ENCODE data around the gene SMAD4. TPM values are rescaled to one million over a fixed set of nuclear protein-coding genes. Genes with fewer than 3 reads are reported as not detected.

SMAD4 gene
- total RNA-seq, 1 experiment from 2014 or later, result 105 TPM

GRCh38 chr18:51054764-51055163 is 24.8 kb downstream of the SMAD4 start:
- TF ChIP-seq CBFB (CRISPR knock-in tag; IDR thresholded peaks at IDR 0.05; ENCODE audit: low read depth) (no peak), ERG (CRISPR knock-in tag; IDR thresholded peaks at IDR 0.05) (no peak), GTF2I (CRISPR knock-in tag; conservative IDR thresholded peaks at IDR 0.05) (no peak), E2F5 (CRISPR knock-in tag; IDR thresholded peaks at IDR 0.05) (no peak), ATF6 (CRISPR knock-in tag; IDR thresholded peaks at IDR 0.05) (no peak), ZMAT4 (CRISPR knock-in tag; IDR thresholded peaks at IDR 0.05) (no peak), MXD4 (CRISPR knock-in tag; IDR thresholded peaks at IDR 0.05; ENCODE audit: borderline replicate concordance) (no peak), ZNF423 (CRISPR knock-in tag; IDR thresholded peaks at IDR 0.05) (no peak), NR3C1 (CRISPR knock-in tag; conservative IDR thresholded peaks at IDR 0.05; ENCODE audit: low read depth) (no peak), AR (CRISPR knock-in tag; IDR thresholded peaks at IDR 0.05) (no peak), IRF2 (CRISPR knock-in tag; IDR thresholded peaks at IDR 0.05; ENCODE audit: borderline replicate concordance, low read depth) (no peak), USF2 (CRISPR knock-in tag; IDR thresholded peaks at IDR 0.05) (no peak), ETV6 (CRISPR knock-in tag; IDR thresholded peaks at IDR 0.05) (no peak), MLX (CRISPR knock-in tag; IDR thresholded peaks at IDR 0.05) (no peak), ZNF416 (CRISPR knock-in tag; IDR thresholded peaks at IDR 0.05) (no peak), GRHL2 (CRISPR knock-in tag; IDR thresholded peaks at IDR 0.05; ENCODE audit: insufficient replicate concordance, severe bottlenecking) (no peak), KAT7 (CRISPR knock-in tag; IDR thresholded peaks at IDR 0.05; ENCODE audit: borderline replicate concordance) (no peak)
- ChIA-PET CTCF (no interaction called here), POLR2A (no interaction called here)
- ATAC-seq (no peak), DNase-seq (ENCODE audit: low spot score) (no peak)
- H3K4me1 Mint-ChIP-seq, result peaks cover 23% of the 10 kb centered on the region
- peaks cover 45% of the 10 kb centered on the region for H3K36me3 Mint-ChIP-seq
- H3K27me3 Mint-ChIP-seq (ENCODE audit: low read depth), result no peaks in the 10 kb centered on the region
- H3K4me3 Mint-ChIP-seq, result no peak overlapping the region
- no peak overlapping the region for H3K27ac Mint-ChIP-seq
- H3K9me3 Mint-ChIP-seq, result no peaks in the 10 kb centered on the region; the same call in 1 of the 2 replicates

- CTCF ChIA-PET, result no interaction called here
- Mint-ChIP-seq H3K9me3 (peaks cover 4% of the 10 kb centered on the region; the same call in 1 of the 2 replicates), H3K4me1 (no peaks in the 10 kb centered on the region), H3K27me3 (ENCODE audit: low read depth) (no peaks in the 10 kb centered on the region), H3K36me3 (peaks cover 53% of the 10 kb centered on the region), H3K4me3 (no peak overlapping the region), H3K27ac (no peak overlapping the region)
- TF ChIP-seq OVOL2 (CRISPR knock-in tag; IDR thresholded peaks at IDR 0.05; ENCODE audit: borderline replicate concordance) (no peak), ETV6 (CRISPR knock-in tag; IDR thresholded peaks at IDR 0.05) (no peak), ZNF263 (CRISPR knock-in tag; IDR thresholded peaks at IDR 0.05; ENCODE audit: low read depth) (no peak), TP53 (CRISPR knock-in tag; IDR thresholded peaks at IDR 0.05) (no peak), NFYB (CRISPR knock-in tag; conservative IDR thresholded peaks at IDR 0.05; ENCODE audit: low read depth) (no peak), ESRRA (CRISPR knock-in tag; IDR thresholded peaks at IDR 0.05; ENCODE audit: borderline replicate concordance) (no peak)
- no peak for DNase-seq (ENCODE audit: low spot score)
- no peak for ATAC-seq
- POLR2A ChIA-PET, result no interaction called here
Observed at GRCh38 chr18:51059969-51060368, 30.0 kb downstream of the SMAD4 start.

Measured in WTC11 (cell line).